HPDE6-E6E7 (cell line): ENCODE data around the gene WDR18.

ENCODE experiments used
- DNase-seq: peaks from one replicate; pipeline ENCODE4 v3.0.0; 2011; ENCODE audit warnings: missing footprints; ENCODE audit errors: extremely low spot score

Gene WDR18

GRCh38 chr19:964761-965694 is 19.1 kb upstream of the WDR18 start:
- no peak for DNase-seq

GRCh38 chr19:966485-967088 is 17.6 kb upstream of the WDR18 start:
- DNase-seq: no peak

GRCh38 chr19:970695-971094 is 13.4 kb upstream of the WDR18 start:
- DNase-seq: no peak

GRCh38 chr19:971795-972194 is 12.3 kb upstream of the WDR18 start:
- no peak for DNase-seq

- DNase-seq: no peak
Observed at GRCh38 chr19:972281-972680, 11.9 kb upstream of the WDR18 start.

- DNase-seq: no peak
Observed at GRCh38 chr19:973726-974563, 10.2 kb upstream of the WDR18 start.

- DNase-seq: no peak
Observed at GRCh38 chr19:974564-975257, 9.4 kb upstream of the WDR18 start.

GRCh38 chr19:976476-976875 is 7.7 kb upstream of the WDR18 start:
- no peak for DNase-seq

GRCh38 chr19:977058-977464 is 7.1 kb upstream of the WDR18 start:
- DNase-seq: no peak

- no peak for DNase-seq
Observed at GRCh38 chr19:979318-979741, 4.8 kb upstream of the WDR18 start.

GRCh38 chr19:980133-980998 is 3.8 kb upstream of the WDR18 start:
- DNase-seq: no peak

- DNase-seq: peak; percentile 79
Observed at GRCh38 chr19:982567-983170, 1.5 kb upstream of the WDR18 start.

- DNase-seq: no peak
Observed at GRCh38 chr19:986083-986482, 1.9 kb downstream of the WDR18 start.

GRCh38 chr19:988081-988480 is 3.9 kb downstream of the WDR18 start:
- no peak for DNase-seq

GRCh38 chr19:988510-988909 is 4.4 kb downstream of the WDR18 start:
- DNase-seq: no peak

- no peak for DNase-seq
Observed at GRCh38 chr19:989381-990081, 5.4 kb downstream of the WDR18 start.

- DNase-seq: no peak
Observed at GRCh38 chr19:990119-990571, 6.0 kb downstream of the WDR18 start.

- DNase-seq: no peak
Observed at GRCh38 chr19:990746-991145, 6.6 kb downstream of the WDR18 start.

- DNase-seq: no peak
Observed at GRCh38 chr19:991174-991931, 7.2 kb downstream of the WDR18 start.
